Gastroesophageal sphincter (tissue), 4 donors: ENCODE data around the gene AP2B1. TPM values are rescaled to one million over a fixed set of nuclear protein-coding genes. Genes with fewer than 3 reads are reported as not detected.

Experiments used
- ATAC-seq: fragments of 150-250 bp; one replicate; pipeline ENCODE4 v1.9.1; 2016; ENCODE audit warnings: mild to moderate bottlenecking, moderate library complexity
- H3K27ac ChIP-seq, 4 donors: fragments of 200-600 bp; sonication (generic) in 3 of 4; 1 replicate in 3 of 4; 2 replicates in 1 of 4; pipeline ENCODE4 v1.5.1; 2016 to 2019
- H3K27me3 ChIP-seq: fragments of 200-600 bp; sonication (generic); one replicate; pipeline ENCODE4 v1.5.1; 2019
- H3K36me3 ChIP-seq, 2 donors: fragments of 200-600 bp; sonication (generic); one replicate each; pipeline ENCODE4 v1.5.1; 2019; ENCODE audit warnings: control low read depth in 1 of 2
- H3K4me1 ChIP-seq, 3 donors: fragments of 200-600 bp; sonication (generic); 1 replicate in 2 of 3; 2 replicates in 1 of 3; pipeline ENCODE4 v1.5.1; 2016 to 2019; ENCODE audit warnings: control low read depth in 2 of 3
- H3K4me3 ChIP-seq, 2 donors: fragments of 200-600 bp; sonication (generic); one replicate each; pipeline ENCODE4 v1.5.1; 2019; ENCODE audit warnings: mild to moderate bottlenecking in 1 of 2, moderate library complexity in 1 of 2
- H3K9me3 ChIP-seq, 3 donors: fragments of 200-600 bp; sonication (generic); one replicate each; pipeline ENCODE4 v1.5.1; 2017 to 2019; ENCODE audit warnings: control low read depth in 2 of 3
- CTCF ChIP-seq, 4 experiments: fragments of 200-600 bp in 2 of 4; fragments of 450-650 bp in 2 of 4; sonication (generic) in 1 of 4; IDR thresholded peaks; one replicate each; pipeline ENCODE4 v1.5.1; 2017 to 2019; ENCODE audit warnings: antibody characterized with exemption in 4 of 4, mild to moderate bottlenecking in 2 of 4, moderate library complexity in 2 of 4
- EP300 ChIP-seq: sonication (generic); formaldehyde crosslinking; IDR thresholded peaks from one replicate; pipeline ENCODE4 v1.6.1; 2017; ENCODE audit warnings: antibody characterized with exemption, mild to moderate bottlenecking
- POLR2A ChIP-seq, 2 donors: fragments of 450-650 bp; IDR thresholded peaks; one replicate each; pipeline ENCODE4 v1.6.1; 2017; ENCODE audit warnings: antibody characterized with exemption in 2 of 2, mild to moderate bottlenecking in 2 of 2, moderate library complexity in 1 of 2
- POLR2AphosphoS5 ChIP-seq: sonication (generic); formaldehyde crosslinking; IDR thresholded peaks from one replicate; pipeline ENCODE4 v1.6.1; 2017; ENCODE audit warnings: antibody characterized with exemption
- WGBS, 2 donors: methylation state at CpG; one replicate each; pipeline ENCODE4 v1.1.5; 2018; ENCODE audit warnings: low coverage in 1 of 2; 5-methylcytosine and 5-hydroxymethylcytosine counted together
- total RNA-seq, 4 donors: library from RNA; depleted of rRNA; stranded (reverse); fragments of >200 nt; gene quantifications; one replicate each; pipeline ENCODE4 v1.1.0, GENCODE V29; 2016

AP2B1 gene
- total RNA-seq, 4 donors from 2014 or later, result 104 to 383 (median 185) TPM

- WGBS, 2 donors, result 91 to 93% methylated on average over 3 of the region's 3 CpGs
- TF ChIP-seq EP300 (no peak), POLR2AphosphoS5 (no peak), POLR2A (IDR thresholded peaks at IDR 0.05) (no peak), CTCF (IDR thresholded peaks at IDR 0.05) (no peak)
- ATAC-seq, result no peak
These were observed 11.4 kb upstream of the AP2B1 start for GRCh38 chr17:35575759-35576158.

GRCh38 chr17:35577830-35578196, 9.3 kb upstream of the AP2B1 start:
- H3K4me3 ChIP-seq, result peak overlapping the region; percentile 66
- WGBS, 2 donors, result 0 to 5% methylated on average over 2 to 8 of the region's 8 CpGs
- H3K27ac ChIP-seq, result peak overlapping the region; percentile 74 to 93 (median 88)
- H3K27me3 ChIP-seq, result no peaks in the 10 kb centered on the region
- TF ChIP-seq POLR2AphosphoS5 (no peak), CTCF (IDR thresholded peaks at IDR 0.05) (no peak), EP300 (no peak), POLR2A (IDR thresholded peaks at IDR 0.05) (no peak)
- peaks cover 0 to 31% of the 10 kb centered on the region in 2 donors for H3K36me3 ChIP-seq
- H3K9me3 ChIP-seq, result no peaks in the 10 kb centered on the region
- no peak for ATAC-seq
- H3K4me1 ChIP-seq, result peaks cover 0 to 24% (median 12%) of the 10 kb centered on the region in 3 donors

More at GRCh38 chr17:35575759-35576158, 11.4 kb upstream of the AP2B1 start:
- Histone ChIP-seq H3K4me3 (no peak overlapping the region), H3K36me3 (peaks cover 0 to 36% of the 10 kb centered on the region in 2 donors), H3K27me3 (no peaks in the 10 kb centered on the region), H3K4me1 (peaks cover 0 to 31% (median 12%) of the 10 kb centered on the region in 3 donors), H3K9me3 (no peaks in the 10 kb centered on the region), H3K27ac (no peak overlapping the region)

- 0 to 2% methylated on average over 10 to 11 of the region's 45 CpGs for WGBS, 2 donors
- H3K27ac ChIP-seq, result peak within 1 kb of the TSS; percentile 74 to 93 (median 88)
- peak; percentile 98 for ATAC-seq
These were observed 8.8 kb upstream of the AP2B1 start, which contains the start of gene PEX12 for GRCh38 chr17:35578197-35578928. Gene PEX12, minus strand, starts transcription at chr17:35578571. Its CDS starts 550 bp downstream, at chr17:35578021.

GRCh38 chr17:35578929-35579432, 8.1 kb upstream of the AP2B1 start:
- peaks cover 0 to 24% (median 12%) of the 10 kb centered on the region in 3 donors for H3K4me1 ChIP-seq
- peak overlapping the region; percentile 66 for H3K4me3 ChIP-seq
- no peaks in the 10 kb centered on the region for H3K9me3 ChIP-seq
- no peak for TF ChIP-seq CTCF (IDR thresholded peaks at IDR 0.05)
- TF ChIP-seq EP300, result no peak
- no peak for TF ChIP-seq POLR2A (IDR thresholded peaks at IDR 0.05)
- TF ChIP-seq POLR2AphosphoS5, result no peak
- no peak for ATAC-seq
- H3K27ac ChIP-seq, result peak overlapping the region; percentile 71 to 93 (median 88)
- no peaks in the 10 kb centered on the region for H3K27me3 ChIP-seq
- WGBS, 2 donors, result 3% methylated on average over 9 to 11 of the region's 11 CpGs
- H3K36me3 ChIP-seq, result peaks cover 0 to 26% of the 10 kb centered on the region in 2 donors

More at GRCh38 chr17:35578197-35578928, 8.8 kb upstream of the AP2B1 start, which contains the start of gene PEX12:
- H3K9me3 ChIP-seq, result no peaks in the 10 kb centered on the region
- peaks cover 0 to 31% of the 10 kb centered on the region in 2 donors for H3K36me3 ChIP-seq
- H3K4me1 ChIP-seq, result peaks cover 0 to 24% (median 12%) of the 10 kb centered on the region in 3 donors
- no peaks in the 10 kb centered on the region for H3K27me3 ChIP-seq
- peak; percentile 63 to 71 for TF ChIP-seq POLR2A (IDR thresholded peaks at IDR 0.05)
- peak; percentile 73 for TF ChIP-seq POLR2AphosphoS5
- TF ChIP-seq EP300, result no peak
- TF ChIP-seq CTCF (IDR thresholded peaks at IDR 0.05), result peak in 1 of 4 experiments; percentile 37
- H3K4me3 ChIP-seq, result peak within 1 kb of the TSS; percentile 66
